ENCODE data around the gene PRUNE1.

- TF ChIP-seq CTCF (IDR thresholded peaks at IDR 0.05; ENCODE audit: low read length) (no peak), EZH2 (optimal IDR thresholded peaks at IDR 0.05; ENCODE audit: low read depth, low read length) (no peak)
These were observed 6.2 kb upstream of the PRUNE1 start for GRCh38 chr1:151002051-151002450.
